HCT116 (cell line): ENCODE measurements around the gene PANK4. TPM values are rescaled to one million over a fixed set of nuclear protein-coding genes. Genes with fewer than 3 reads are reported as not detected.

Experiments
- ATAC-seq: fragments of 200-7000 bp; cut with Tn5 transposase; 2 replicates; pipeline ENCODE4 v1.9.1; 2020; ENCODE audit warnings: mild to moderate bottlenecking, moderate library complexity
- BruUV-seq: library from RNA; stranded (reverse); fragments of 400-500 nt; replicated peaks from 2 replicates; lab custom pipeline; 2021; lab: Mats Ljungman, UMichigan
- CTCF ChIA-PET: fragments of 300-600 bp; sonication (Branson Sonifier 250); formaldehyde crosslinking; loops from one replicate; lab custom pipeline; 2021; ENCODE audit warnings: antibody characterized with exemption; lab: Charles Lee
- POLR2A ChIA-PET: fragments of 300-600, 350-600 bp; sonication (Branson Sonifier 250); formaldehyde crosslinking; loops from one replicate; lab custom pipeline; 2021; ENCODE audit warnings: antibody characterized with exemption; lab: Charles Lee
- RAD21 ChIA-PET, 2 experiments: fragments of 300-600 bp; sonication (Branson Sonifier 250); formaldehyde crosslinking; loops; one replicate each; lab custom pipeline; 2023; ENCODE audit warnings: low total read pairs in 2 of 2; ENCODE audit not compliant: uncharacterized antibody in 2 of 2, unreplicated experiment in 2 of 2, low non-redundant PET in 1 of 2; lab: Charles Lee
- DNase-seq: peaks from one replicate; pipeline ENCODE4 v3.0.0-alpha.2; 2010; ENCODE audit warnings: low read depth, low spot score
- H2AFZ ChIP-seq: fragments of 200-600 bp; shearing (Covaris generic), sonication (generic); 2 replicates; pipeline ENCODE4 v1.6.1; 2017; ENCODE audit warnings: low read depth, mixed run types, mixed read lengths, antibody characterized with exemption, low read length; ENCODE audit not compliant: poor library complexity, severe bottlenecking
- H3K27ac ChIP-seq: 2 replicates; pipeline ENCODE4 v1.5.1; 2012; ENCODE audit warnings: low read depth, low read length
- H3K27me3 ChIP-seq: fragments of 200-600 bp; sonication (generic); 2 replicates; pipeline ENCODE4 v1.6.1; 2016; ENCODE audit warnings: mixed run types, low read length, mixed read lengths; ENCODE audit not compliant: insufficient read depth
- H3K36me3 ChIP-seq, 2 experiments: fragments of 200-500 bp in 1 of 2; fragments of 200-600 bp in 1 of 2; sonication (Bioruptor generic) in 1 of 2; sonication (generic) in 1 of 2; 2 replicates each; pipeline versions ENCODE4 v1.5.1 to v1.6.1; 2014 to 2016; ENCODE audit warnings: low read length in 2 of 2, inconsistent platforms in 1 of 2, mixed read lengths in 1 of 2, mixed run types in 1 of 2; ENCODE audit not compliant: insufficient read depth in 2 of 2, control insufficient read depth in 1 of 2
- H3K4me1 ChIP-seq, 2 experiments: fragments of 200-600 bp in 1 of 2; sonication (generic) in 1 of 2; 2 replicates each; pipeline versions ENCODE4 v1.5.1 to v1.6.1; 2012 to 2017; ENCODE audit warnings: low read length in 2 of 2, inconsistent platforms in 1 of 2, mild to moderate bottlenecking in 1 of 2, mixed read lengths in 1 of 2, mixed run types in 1 of 2, moderate library complexity in 1 of 2; ENCODE audit not compliant: insufficient read depth in 2 of 2, control insufficient read depth in 1 of 2
- H3K4me2 ChIP-seq: fragments of 200-600 bp; sonication (generic); 2 replicates; pipeline ENCODE4 v1.6.1; 2017; ENCODE audit warnings: mixed run types, low read length, mixed read lengths
- H3K4me3 ChIP-seq, 2 experiments: fragments of 200-600 bp in 1 of 2; sonication (generic) in 1 of 2; replicated peaks in 1 of 2; 2 replicates each; pipeline ENCODE4 v1.5.1; 2011 to 2016; ENCODE audit warnings: low read length in 2 of 2, control low read depth in 1 of 2, low read depth in 1 of 2, mild to moderate bottlenecking in 1 of 2, mixed read lengths in 1 of 2, mixed run types in 1 of 2
- H3K79me2 ChIP-seq: fragments of 200-600 bp; sonication (generic); 2 replicates; pipeline ENCODE4 v1.6.1; 2017; ENCODE audit warnings: mild to moderate bottlenecking, mixed run types, low read length, moderate library complexity, mixed read lengths; ENCODE audit not compliant: insufficient read depth
- H3K9ac ChIP-seq: fragments of 200-600 bp; sonication (generic); 2 replicates; pipeline ENCODE4 v1.6.1; 2016; ENCODE audit warnings: low read length, mixed read lengths
- H3K9me2 ChIP-seq: fragments of 200-600 bp; sonication (generic), shearing (Covaris generic); 2 replicates; pipeline ENCODE4 v1.6.1; 2017; ENCODE audit warnings: mixed run types, mild to moderate bottlenecking, moderate library complexity; ENCODE audit not compliant: insufficient read depth
- H3K9me3 ChIP-seq, 2 experiments: fragments of 200-500 bp in 1 of 2; fragments of 200-600 bp in 1 of 2; sonication (Bioruptor generic) in 1 of 2; sonication (generic) in 1 of 2; 2 replicates each; pipeline ENCODE4 v1.6.1; 2014 to 2017; ENCODE audit warnings: low read length in 2 of 2, mixed read lengths in 2 of 2, inconsistent platforms in 1 of 2, low read depth in 1 of 2, mild to moderate bottlenecking in 1 of 2, mixed run types in 1 of 2, moderate library complexity in 1 of 2; ENCODE audit not compliant: control insufficient read depth in 1 of 2, insufficient read depth in 1 of 2
- H4K20me1 ChIP-seq: fragments of 200-600 bp; sonication (generic), shearing (Covaris generic); 2 replicates; pipeline ENCODE4 v1.6.1; 2017; ENCODE audit warnings: mixed run types, mild to moderate bottlenecking, moderate library complexity; ENCODE audit not compliant: insufficient read depth
- ATF3 ChIP-seq: IDR thresholded peaks from 2 replicates; pipeline ENCODE4 v1.6.1; 2012
- CTCF ChIP-seq, 3 experiments: fragments of 200-600 bp in 1 of 3; sonication (generic) in 1 of 3; IDR thresholded peaks in 2 of 3; conservative IDR thresholded peaks in 1 of 3; 2 replicates each; pipeline ENCODE4 v1.5.1; 2012 to 2017; ENCODE audit warnings: low read depth in 2 of 3, low read length in 2 of 3, antibody characterized with exemption in 1 of 3, borderline replicate concordance in 1 of 3, control low read depth in 1 of 3, mild to moderate bottlenecking in 1 of 3, mixed read lengths in 1 of 3, mixed run types in 1 of 3, moderate library complexity in 1 of 3; ENCODE audit not compliant: insufficient read depth in 1 of 3
- EGR1 ChIP-seq: IDR thresholded peaks from 2 replicates; pipeline ENCODE4 v1.6.1; 2012; ENCODE audit warnings: low read depth
- ELF1 ChIP-seq: IDR thresholded peaks from 2 replicates; pipeline ENCODE4 v1.6.1; 2012; ENCODE audit warnings: low read depth, borderline replicate concordance
- EZH2 ChIP-seq: fragments of 200-600 bp; sonication (generic); IDR thresholded peaks from 2 replicates; pipeline ENCODE4 v1.6.1; 2017; ENCODE audit warnings: antibody characterized with exemption, mixed run types
- EZH2phosphoT487 ChIP-seq: fragments of 200-600 bp; IDR thresholded peaks from 2 replicates; pipeline ENCODE4 v1.6.1; 2018; ENCODE audit warnings: antibody characterized with exemption, borderline replicate concordance
- JUND ChIP-seq: IDR thresholded peaks from 2 replicates; pipeline ENCODE4 v1.6.1; 2012
- RAD21 ChIP-seq: IDR thresholded peaks from 2 replicates; pipeline ENCODE4 v1.6.1; 2012; ENCODE audit warnings: low read depth, mild to moderate bottlenecking
- REST ChIP-seq: IDR thresholded peaks from 2 replicates; pipeline ENCODE4 v1.6.1; 2012; ENCODE audit warnings: low read depth
- TCF7L2 ChIP-seq: IDR thresholded peaks from 2 replicates; pipeline ENCODE4 v1.7.0; 2011; ENCODE audit warnings: borderline replicate concordance, inconsistent platforms; ENCODE audit not compliant: insufficient read depth, insufficient read length; ENCODE audit errors: extremely low read depth
- ZNF274 ChIP-seq: fragments of 200-500 bp; sonication (Bioruptor generic); IDR thresholded peaks from 2 replicates; pipeline ENCODE4 v1.6.1; 2014; ENCODE audit warnings: mild to moderate bottlenecking, low read depth, low read length, inconsistent platforms
- intact Hi-C: fragments of 100-400 bp; cut with micrococcal nuclease; formaldehyde crosslinking; loops from 2 replicates; pipeline ENCODE4 v1.10.0; 2022
- total RNA-seq: library from RNA; stranded (reverse); gene quantifications from one replicate; pipeline ENCODE4 v1.2.1, GENCODE V29; 2021; ENCODE audit not compliant: unreplicated experiment

PANK4 gene
- total RNA-seq, 1 experiment from 2014 or later = 38.5 TPM

- DNase-seq = no peak
- ChIA-PET POLR2A (no interaction called here), RAD21 (no interaction called here), CTCF (no interaction called here)
- no peaks in the 10 kb centered on the region for H4K20me1 ChIP-seq
- H3K27ac ChIP-seq = no peak overlapping the region
- no TSS peak for BruUV-seq
- H3K9me2 ChIP-seq = no peaks in the 10 kb centered on the region
- no peaks in the 10 kb centered on the region; a peak in 1 of 4 replicates for H3K36me3 ChIP-seq
- H3K9ac ChIP-seq = no peak overlapping the region
- no peaks in the 10 kb centered on the region for H3K9me3 ChIP-seq
- H2AFZ ChIP-seq = no peak overlapping the region
- ATAC-seq = no peak
- no peaks in the 10 kb centered on the region for H3K79me2 ChIP-seq
- no peak overlapping the region for H3K4me3 ChIP-seq
- no peaks in the 10 kb centered on the region; a peak in 1 of 4 replicates for H3K4me1 ChIP-seq
- H3K27me3 ChIP-seq = no peaks in the 10 kb centered on the region
- TF ChIP-seq RAD21 = no peak
- TF ChIP-seq CTCF (IDR thresholded peaks at IDR 0.05 in 2 of 3, conservative IDR thresholded peaks at IDR 0.05 in 1 of 3; ENCODE audit: borderline replicate concordance in 1 of 3, insufficient read depth in 1 of 3, low read depth in 2 of 3, low read length in 2 of 3) = no peak
- no peak for TF ChIP-seq REST
- no peak for TF ChIP-seq EZH2phosphoT487
- no peak for TF ChIP-seq EGR1
- no peak for TF ChIP-seq ELF1
- TF ChIP-seq TCF7L2 = no peak
- no peak for TF ChIP-seq ATF3
- TF ChIP-seq ZNF274 = no peak
- no peak for TF ChIP-seq EZH2
- no peak for TF ChIP-seq JUND
- intact Hi-C loops = no loop called here
- H3K4me2 ChIP-seq = no peak overlapping the region
Measured at GRCh38 chr1:2502661-2503553, 23.5 kb downstream of the PANK4 start.
